ENCODE results near the gene GUCD1.
"Not testable (repeated sequence)": the region's sequence is repeated elsewhere in the genome, so short reads cannot be mapped to it uniquely, and the experiment has no call there.

The GUCD1 gene

DNA sequence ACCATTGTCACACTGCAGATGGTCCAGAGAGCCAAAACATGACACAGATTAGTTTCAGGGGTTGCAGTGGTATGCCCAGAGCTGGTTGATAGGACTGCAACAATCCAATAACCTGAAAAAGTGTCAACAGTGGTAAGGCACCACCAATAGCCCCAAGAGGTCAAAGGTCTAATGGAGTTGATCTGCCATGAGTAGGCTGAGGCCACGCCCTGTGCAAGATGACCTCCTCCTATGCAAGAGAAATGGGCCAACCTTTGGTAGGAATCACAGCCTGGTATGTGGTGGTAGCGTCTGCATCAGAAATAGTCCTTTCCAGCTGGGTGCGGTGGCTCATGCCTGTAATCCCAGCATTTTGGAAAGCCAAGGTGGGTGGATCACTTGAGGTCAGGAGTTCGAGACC is 19.6 kb downstream of the GUCD1 start:
- no peaks in the 10 kb centered on the region for H4K20me1 ChIP-seq (ENCODE audit: low read depth, low read length)
- H3K4me3 ChIP-seq (ENCODE audit: insufficient read depth, low read length, poor library complexity, severe bottlenecking), result no peak overlapping the region
- H2AFZ ChIP-seq (ENCODE audit: low read depth, low read length, severe bottlenecking), result no peak overlapping the region
- no peaks in the 10 kb centered on the region for H3K36me3 ChIP-seq (ENCODE audit: low read length)
- H3F3A ChIP-seq (ENCODE audit: insufficient read depth), result no peaks in the 10 kb centered on the region
- no peak overlapping the region for H3K4me2 ChIP-seq (ENCODE audit: low read depth, low read length, poor library complexity, severe bottlenecking)
- TF ChIP-seq, protein P1, sequence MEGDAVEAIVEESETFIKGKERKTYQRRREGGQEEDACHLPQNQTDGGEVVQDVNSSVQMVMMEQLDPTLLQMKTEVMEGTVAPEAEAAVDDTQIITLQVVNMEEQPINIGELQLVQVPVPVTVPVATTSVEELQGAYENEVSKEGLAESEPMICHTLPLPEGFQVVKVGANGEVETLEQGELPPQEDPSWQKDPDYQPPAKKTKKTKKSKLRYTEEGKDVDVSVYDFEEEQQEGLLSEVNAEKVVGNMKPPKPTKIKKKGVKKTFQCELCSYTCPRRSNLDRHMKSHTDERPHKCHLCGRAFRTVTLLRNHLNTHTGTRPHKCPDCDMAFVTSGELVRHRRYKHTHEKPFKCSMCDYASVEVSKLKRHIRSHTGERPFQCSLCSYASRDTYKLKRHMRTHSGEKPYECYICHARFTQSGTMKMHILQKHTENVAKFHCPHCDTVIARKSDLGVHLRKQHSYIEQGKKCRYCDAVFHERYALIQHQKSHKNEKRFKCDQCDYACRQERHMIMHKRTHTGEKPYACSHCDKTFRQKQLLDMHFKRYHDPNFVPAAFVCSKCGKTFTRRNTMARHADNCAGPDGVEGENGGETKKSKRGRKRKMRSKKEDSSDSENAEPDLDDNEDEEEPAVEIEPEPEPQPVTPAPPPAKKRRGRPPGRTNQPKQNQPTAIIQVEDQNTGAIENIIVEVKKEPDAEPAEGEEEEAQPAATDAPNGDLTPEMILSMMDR (IDR thresholded peaks at IDR 0.05; ENCODE audit: insufficient read depth, low read length, poor library complexity, severe bottlenecking), result no peak
- TF ChIP-seq EZH2phosphoT487 (conservative IDR thresholded peaks at IDR 0.05; ENCODE audit: low read length), result no peak
- no peaks in the 10 kb centered on the region for H3K9me2 ChIP-seq (replicated peaks; ENCODE audit: insufficient read depth, low read length)
- H3K27me3 ChIP-seq (ENCODE audit: low read length), result no peaks in the 10 kb centered on the region
- H3K79me2 ChIP-seq (ENCODE audit: insufficient read depth, low read length), result no peaks in the 10 kb centered on the region
- H3K9ac ChIP-seq (ENCODE audit: low read length), result no peak overlapping the region
- no peak overlapping the region for H3K27ac ChIP-seq (ENCODE audit: low read depth, low read length)
- H3K9me3 ChIP-seq (ENCODE audit: insufficient read depth, low read length), result no peaks in the 10 kb centered on the region

DNA sequence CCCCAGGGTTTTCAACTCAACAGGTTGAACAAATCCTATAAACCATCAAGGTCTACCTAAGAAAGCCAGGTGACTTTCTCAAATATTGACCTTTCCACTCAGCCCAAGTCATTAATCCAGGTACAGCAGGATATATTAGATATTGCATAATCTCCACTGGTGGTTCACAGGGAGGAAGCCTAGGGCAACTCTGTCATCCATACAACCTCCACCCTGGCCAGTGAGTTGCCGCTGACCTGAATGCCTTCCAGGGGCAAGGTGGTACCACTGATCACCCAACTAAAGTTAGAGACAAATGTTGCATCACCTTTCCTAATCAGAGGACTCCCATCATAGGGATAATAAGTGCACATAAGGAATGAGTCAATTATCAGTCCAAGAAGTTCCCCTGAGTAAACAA is 22.9 kb downstream of the GUCD1 start:
- Histone ChIP-seq H3K4me2 (ENCODE audit: low read depth, low read length, poor library complexity, severe bottlenecking) (no peak overlapping the region), H3K27ac (ENCODE audit: low read depth, low read length) (no peak overlapping the region), H3K9me2 (replicated peaks; ENCODE audit: insufficient read depth, low read length) (no peaks in the 10 kb centered on the region), H2AFZ (ENCODE audit: low read depth, low read length, severe bottlenecking) (no peak overlapping the region), H3K36me3 (ENCODE audit: low read length) (no peaks in the 10 kb centered on the region), H4K20me1 (ENCODE audit: low read depth, low read length) (no peaks in the 10 kb centered on the region), H3K9me3 (ENCODE audit: insufficient read depth, low read length) (no peaks in the 10 kb centered on the region), H3F3A (ENCODE audit: insufficient read depth) (no peaks in the 10 kb centered on the region), H3K9ac (ENCODE audit: low read length) (no peak overlapping the region), H3K4me3 (ENCODE audit: insufficient read depth, low read length, poor library complexity, severe bottlenecking) (no peak overlapping the region), H3K79me2 (ENCODE audit: insufficient read depth, low read length) (no peaks in the 10 kb centered on the region), H3K27me3 (ENCODE audit: low read length) (no peaks in the 10 kb centered on the region)
- no peak for TF ChIP-seq EZH2phosphoT487 (conservative IDR thresholded peaks at IDR 0.05; ENCODE audit: low read length)
- TF ChIP-seq, protein P1 (IDR thresholded peaks at IDR 0.05; ENCODE audit: insufficient read depth, low read length, poor library complexity, severe bottlenecking), result no peak

DNA sequence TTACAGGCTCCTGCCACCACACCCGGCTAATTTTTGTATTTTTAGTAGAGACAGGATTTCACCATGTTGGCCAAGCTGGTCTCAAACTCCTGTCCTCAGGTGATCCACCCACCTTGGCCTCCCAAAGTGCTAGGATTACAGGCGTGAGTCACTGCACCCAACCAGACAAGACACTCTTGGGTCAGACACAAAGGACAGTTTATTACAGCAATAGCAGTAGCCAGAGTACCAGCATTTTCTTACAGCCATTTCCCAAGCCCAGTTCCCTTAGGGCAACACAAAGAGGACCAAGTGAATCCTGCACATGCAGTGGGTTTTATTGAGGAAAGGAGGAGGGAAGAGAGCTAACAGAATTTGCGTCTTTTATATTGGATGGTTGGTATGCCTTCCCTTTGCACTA is 24.0 kb downstream of the GUCD1 start:
- not testable (repeated sequence) for H3K27ac ChIP-seq (ENCODE audit: low read depth, low read length); H3K36me3 ChIP-seq (ENCODE audit: low read length); H3K9me3 ChIP-seq (ENCODE audit: insufficient read depth, low read length); H3K27me3 ChIP-seq (ENCODE audit: low read length); H3K79me2 ChIP-seq (ENCODE audit: insufficient read depth, low read length); H3K9me2 ChIP-seq (replicated peaks; ENCODE audit: insufficient read depth, low read length); H4K20me1 ChIP-seq (ENCODE audit: low read depth, low read length); H3K4me2 ChIP-seq (ENCODE audit: low read depth, low read length, poor library complexity, severe bottlenecking); H3K9ac ChIP-seq (ENCODE audit: low read length); H3K4me3 ChIP-seq (ENCODE audit: insufficient read depth, low read length, poor library complexity, severe bottlenecking); H3F3A ChIP-seq (ENCODE audit: insufficient read depth); H2AFZ ChIP-seq (ENCODE audit: low read depth, low read length, severe bottlenecking)

DNA sequence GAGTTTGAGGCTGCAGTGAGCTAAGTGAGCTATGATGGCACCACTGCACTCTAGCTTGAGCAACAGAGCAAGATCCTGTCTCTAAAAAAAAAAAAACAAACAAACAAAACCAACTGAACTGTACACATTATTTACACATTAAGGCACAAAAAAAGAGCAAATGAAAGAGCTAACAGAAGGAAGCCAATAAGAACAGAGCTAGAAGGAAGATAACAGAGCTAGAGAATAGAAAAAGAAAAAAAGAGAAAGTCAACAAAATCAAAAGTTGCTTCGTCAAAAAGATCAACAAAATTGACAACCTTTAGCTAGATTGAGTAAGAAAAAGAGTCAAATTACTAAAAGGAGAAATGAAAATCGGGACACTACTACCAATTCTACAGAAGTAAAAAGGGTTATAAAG is 25.0 kb downstream of the GUCD1 start:
- Histone ChIP-seq H3K27me3 (ENCODE audit: low read length) (no peaks in the 10 kb centered on the region), H4K20me1 (ENCODE audit: low read depth, low read length) (no peaks in the 10 kb centered on the region), H3F3A (ENCODE audit: insufficient read depth) (no peaks in the 10 kb centered on the region), H3K36me3 (ENCODE audit: low read length) (no peaks in the 10 kb centered on the region), H2AFZ (ENCODE audit: low read depth, low read length, severe bottlenecking) (no peak overlapping the region), H3K79me2 (ENCODE audit: insufficient read depth, low read length) (no peaks in the 10 kb centered on the region), H3K27ac (ENCODE audit: low read depth, low read length) (no peak overlapping the region), H3K4me2 (ENCODE audit: low read depth, low read length, poor library complexity, severe bottlenecking) (no peak overlapping the region), H3K9me2 (replicated peaks; ENCODE audit: insufficient read depth, low read length) (no peaks in the 10 kb centered on the region), H3K9me3 (ENCODE audit: insufficient read depth, low read length) (no peaks in the 10 kb centered on the region), H3K4me3 (ENCODE audit: insufficient read depth, low read length, poor library complexity, severe bottlenecking) (no peak overlapping the region), H3K9ac (ENCODE audit: low read length) (no peak overlapping the region)
- TF ChIP-seq, protein P1 (IDR thresholded peaks at IDR 0.05; ENCODE audit: insufficient read depth, low read length, poor library complexity, severe bottlenecking), result no peak
- TF ChIP-seq EZH2phosphoT487 (conservative IDR thresholded peaks at IDR 0.05; ENCODE audit: low read length), result no peak

All from SU-DHL-6 (cell line).